Mesenchymal stem cell (in vitro differentiated cells and primary cell): Measurements from ENCODE around the gene SCARF2.

Experiments used
- DNase-seq: peaks from one replicate; pipeline ENCODE4 v3.0.0-alpha.2; 2013
- H2AFZ ChIP-seq: one replicate; pipeline ENCODE4 v1.6.1; 2013; ENCODE audit warnings: low read depth, mild to moderate bottlenecking, control low read depth, inconsistent platforms, low read length, moderate library complexity
- H2AK5ac ChIP-seq: 2 replicates; pipeline ENCODE4 v1.6.1; 2013; ENCODE audit warnings: low read length, moderate library complexity, mild to moderate bottlenecking, inconsistent platforms; ENCODE audit not compliant: severe bottlenecking
- H2BK120ac ChIP-seq: one replicate; pipeline ENCODE4 v1.6.1; 2013; ENCODE audit warnings: low read depth, mild to moderate bottlenecking, inconsistent platforms, low read length, moderate library complexity
- H2BK12ac ChIP-seq, 2 experiments: one replicate each; pipeline ENCODE4 v1.6.1; 2013; ENCODE audit warnings: inconsistent platforms in 2 of 2, low read length in 2 of 2, mild to moderate bottlenecking in 2 of 2, moderate library complexity in 2 of 2, control low read depth in 1 of 2
- H2BK15ac ChIP-seq: one replicate; pipeline ENCODE4 v1.6.1; 2013; ENCODE audit warnings: mild to moderate bottlenecking, low read depth, inconsistent platforms; ENCODE audit not compliant: poor library complexity, severe bottlenecking
- H2BK5ac ChIP-seq: 2 replicates; pipeline ENCODE4 v1.6.1; 2013; ENCODE audit warnings: low read depth, mild to moderate bottlenecking, low read length, control low read depth, inconsistent platforms; ENCODE audit not compliant: poor library complexity, severe bottlenecking
- H3K14ac ChIP-seq, 2 experiments: one replicate each; pipeline ENCODE4 v1.6.1; 2013; ENCODE audit warnings: inconsistent platforms in 2 of 2, low read length in 2 of 2, control low read depth in 1 of 2, mild to moderate bottlenecking in 1 of 2, moderate library complexity in 1 of 2
- H3K18ac ChIP-seq, 2 experiments: one replicate each; pipeline ENCODE4 v1.6.1; 2013; ENCODE audit warnings: inconsistent platforms in 2 of 2, low read length in 2 of 2, control low read depth in 1 of 2, low read depth in 1 of 2, mild to moderate bottlenecking in 1 of 2
- H3K23ac ChIP-seq, 2 experiments: one replicate each; pipeline ENCODE4 v1.6.1; 2013; ENCODE audit warnings: inconsistent platforms in 2 of 2, low read length in 2 of 2, mild to moderate bottlenecking in 2 of 2, moderate library complexity in 2 of 2, control low read depth in 1 of 2
- H3K27ac ChIP-seq: 2 replicates; pipeline ENCODE4 v1.5.1; 2013; ENCODE audit warnings: mild to moderate bottlenecking, moderate library complexity, low read length, control low read depth, inconsistent platforms; ENCODE audit not compliant: poor library complexity, severe bottlenecking
- H3K27me3 ChIP-seq, 2 experiments: 2 replicates each; pipeline versions ENCODE4 v1.6.1 to v1.7.0; 2013; ENCODE audit warnings: low read length in 2 of 2, mild to moderate bottlenecking in 2 of 2, moderate library complexity in 2 of 2, control low read depth in 1 of 2, inconsistent platforms in 1 of 2; ENCODE audit not compliant: control insufficient read depth in 1 of 2, insufficient read depth in 1 of 2
- H3K36me3 ChIP-seq, 2 experiments: 2 replicates each; pipeline versions ENCODE4 v1.6.1 to v1.7.0; 2013; ENCODE audit warnings: low read length in 2 of 2, control low read depth in 1 of 2, inconsistent platforms in 1 of 2, low read depth in 1 of 2, mild to moderate bottlenecking in 1 of 2; ENCODE audit not compliant: insufficient read depth in 2 of 2, control insufficient read depth in 1 of 2
- H3K4ac ChIP-seq, 2 experiments: one replicate each; pipeline ENCODE4 v1.6.1; 2013; ENCODE audit warnings: inconsistent platforms in 2 of 2, low read length in 2 of 2, mild to moderate bottlenecking in 2 of 2, moderate library complexity in 2 of 2, control low read depth in 1 of 2, low read depth in 1 of 2
- H3K4me1 ChIP-seq: 2 replicates; pipeline ENCODE4 v1.6.1; 2013; ENCODE audit warnings: low read depth, low read length, control low read depth; ENCODE audit not compliant: control insufficient read depth, insufficient read depth
- H3K4me2 ChIP-seq: 2 replicates; pipeline ENCODE4 v1.6.1; 2013; ENCODE audit warnings: low read length, mild to moderate bottlenecking, inconsistent platforms; ENCODE audit not compliant: poor library complexity, severe bottlenecking
- H3K4me3 ChIP-seq, 2 experiments: 2 replicates each; pipeline versions ENCODE4 v1.5.1 to v1.7.0; 2013; ENCODE audit warnings: low read length in 2 of 2, mild to moderate bottlenecking in 2 of 2, control low read depth in 1 of 2, low read depth in 1 of 2; ENCODE audit not compliant: insufficient read depth in 1 of 2
- H3K79me1 ChIP-seq: replicated peaks from 2 replicates; pipeline ENCODE4 v1.6.1; 2013; ENCODE audit warnings: mild to moderate bottlenecking, control low read depth, low read length, inconsistent platforms; ENCODE audit not compliant: poor library complexity, severe bottlenecking
- H3K9ac ChIP-seq: 2 replicates; pipeline ENCODE4 v1.7.0; 2013; ENCODE audit warnings: mild to moderate bottlenecking, low read length, moderate library complexity
- H3K9me3 ChIP-seq: 2 replicates; pipeline ENCODE4 v1.7.0; 2013; ENCODE audit warnings: mild to moderate bottlenecking, low read length; ENCODE audit not compliant: control insufficient read depth
- H4K8ac ChIP-seq: one replicate; pipeline ENCODE4 v1.6.1; 2013; ENCODE audit warnings: inconsistent platforms, mild to moderate bottlenecking, low read length, moderate library complexity
- H4K91ac ChIP-seq: one replicate; pipeline ENCODE4 v1.6.1; 2013; ENCODE audit warnings: mild to moderate bottlenecking, low read length, inconsistent platforms
- WGBS: methylation state at CpG from one replicate; pipeline ENCODE4 v1.1.7; 2013; ENCODE audit warnings: mixed read lengths; 5-methylcytosine and 5-hydroxymethylcytosine counted together

The SCARF2 gene

DNA sequence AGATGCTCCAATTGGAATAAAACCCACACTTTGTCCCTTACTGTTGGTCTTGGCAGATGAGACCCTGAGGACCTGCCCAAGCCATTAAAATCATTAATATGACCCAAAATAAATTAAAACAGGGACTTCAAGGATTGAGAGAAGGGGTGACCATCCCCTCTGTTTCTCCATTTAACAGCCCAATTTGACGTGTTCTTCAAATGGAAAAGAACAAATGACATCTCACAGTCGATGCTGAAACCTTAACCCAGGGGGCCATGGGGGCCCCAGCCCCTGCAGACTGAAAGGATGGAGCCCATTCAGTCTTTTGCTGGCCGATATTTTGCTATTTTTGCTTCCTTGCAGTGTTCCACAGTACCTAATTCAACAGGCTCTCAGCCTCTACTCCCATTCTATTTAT lies 23.2 kb downstream of the SCARF2 start:
- WGBS = 47% methylated on average over 2 of the region's 3 CpGs
- DNase-seq = no peak
- H3K4me2 ChIP-seq = no peak overlapping the region

DNA sequence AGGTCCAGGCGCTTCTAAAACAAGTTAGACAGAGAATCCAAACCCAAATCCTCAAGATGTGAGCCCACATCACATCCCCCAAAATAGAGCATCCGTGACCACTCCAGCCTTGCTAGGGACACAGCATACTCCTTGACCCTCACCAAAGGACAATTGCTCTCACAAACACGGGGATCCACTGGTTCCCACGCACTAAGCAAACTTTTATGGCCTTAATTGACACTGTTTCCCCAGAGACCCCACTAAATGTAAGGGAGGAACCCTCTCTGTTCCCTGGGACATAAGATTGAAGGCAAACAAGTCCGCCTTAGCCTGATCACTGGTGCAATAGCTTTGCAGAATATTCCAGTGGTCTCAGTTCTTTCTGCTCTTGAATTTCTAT lies 23.6 kb downstream of the SCARF2 start:
- Histone ChIP-seq H2AK5ac (no peak overlapping the region), H3K4ac (no peak overlapping the region)
- WGBS = 92% methylated on average over 5 of the region's 5 CpGs

More for the DNA sequence above, 23.2 kb downstream of the SCARF2 start:
- H3K18ac ChIP-seq = no peak overlapping the region
- H2AFZ ChIP-seq = no peak overlapping the region
- H3K36me3 ChIP-seq = no peaks in the 10 kb centered on the region
- H3K14ac ChIP-seq = no peak overlapping the region
- H3K27ac ChIP-seq = no peak overlapping the region
- H4K91ac ChIP-seq = no peak overlapping the region
- no peak overlapping the region for H3K4ac ChIP-seq
- no peak overlapping the region for H3K23ac ChIP-seq
- no peak overlapping the region for H3K9ac ChIP-seq
- no peak overlapping the region for H4K8ac ChIP-seq
- H2BK120ac ChIP-seq = no peak overlapping the region
- no peak overlapping the region for H2AK5ac ChIP-seq
- peaks cover 5 to 6% of the 10 kb centered on the region in 2 experiments for H3K27me3 ChIP-seq
- peaks cover 8% of the 10 kb centered on the region for H3K4me1 ChIP-seq
- no peaks in the 10 kb centered on the region for H3K9me3 ChIP-seq
- no peak overlapping the region for H2BK15ac ChIP-seq
- H3K79me1 ChIP-seq = no peaks in the 10 kb centered on the region
- H2BK5ac ChIP-seq = no peak overlapping the region
- no peak overlapping the region for H2BK12ac ChIP-seq
- H3K4me3 ChIP-seq = no peak overlapping the region

DNA sequence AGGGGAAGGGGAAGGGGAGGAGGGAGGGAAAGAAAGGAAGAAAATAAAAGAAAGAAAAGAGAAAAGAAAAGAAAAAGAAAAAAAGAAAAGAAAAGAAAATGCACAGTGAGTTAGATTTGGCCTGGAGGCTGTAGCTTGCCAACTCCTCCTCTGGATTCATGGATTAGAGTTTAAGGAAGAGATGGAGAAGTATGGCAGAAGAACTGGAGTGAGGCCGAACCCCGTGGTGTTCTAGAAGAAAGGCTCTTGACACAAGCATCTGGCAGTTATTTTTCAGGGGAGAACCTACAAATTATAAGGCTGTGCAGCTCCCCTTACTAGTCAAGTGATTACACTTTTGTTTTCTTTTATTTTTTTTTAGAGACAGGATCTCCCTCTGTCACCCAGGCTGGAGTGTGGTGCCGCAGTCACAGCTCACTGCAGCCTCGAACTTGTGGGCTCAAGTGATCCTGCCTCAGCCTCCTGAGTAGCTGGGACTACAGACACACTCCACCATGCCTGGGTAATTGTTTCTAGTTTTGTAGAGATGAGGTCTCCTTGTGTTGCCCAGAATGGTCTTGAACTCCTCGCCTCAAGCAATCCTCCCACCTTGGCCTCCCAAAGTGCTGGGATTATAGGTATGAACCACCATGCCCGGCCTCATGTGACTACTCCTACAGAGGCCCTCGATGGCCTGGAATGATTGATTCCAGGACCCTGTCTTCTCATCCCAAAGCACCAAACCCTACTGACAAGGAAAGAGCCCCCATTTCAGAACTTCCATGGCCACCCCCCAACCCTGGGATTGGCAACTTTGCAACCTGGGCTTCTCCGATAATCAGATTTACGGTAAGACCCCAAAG lies 24.2 kb downstream of the SCARF2 start:
- H2BK5ac ChIP-seq = no peak overlapping the region

More for the DNA sequence above, 23.6 kb downstream of the SCARF2 start:
- Histone ChIP-seq H3K36me3 (no peaks in the 10 kb centered on the region), H3K9me3 (no peaks in the 10 kb centered on the region), H3K18ac (no peak overlapping the region), H2AFZ (no peak overlapping the region), H3K4me1 (peaks cover 9% of the 10 kb centered on the region), H3K79me1 (no peaks in the 10 kb centered on the region), H3K4me2 (no peak overlapping the region), H3K27me3 (peaks cover 5 to 6% of the 10 kb centered on the region in 2 experiments), H4K91ac (no peak overlapping the region), H2BK5ac (no peak overlapping the region), H2BK12ac (no peak overlapping the region), H2BK120ac (no peak overlapping the region), H2BK15ac (no peak overlapping the region), H3K9ac (no peak overlapping the region), H3K27ac (no peak overlapping the region), H4K8ac (no peak overlapping the region), H3K23ac (no peak overlapping the region), H3K14ac (no peak overlapping the region), H3K4me3 (no peak overlapping the region)
- no peak for DNase-seq

DNA sequence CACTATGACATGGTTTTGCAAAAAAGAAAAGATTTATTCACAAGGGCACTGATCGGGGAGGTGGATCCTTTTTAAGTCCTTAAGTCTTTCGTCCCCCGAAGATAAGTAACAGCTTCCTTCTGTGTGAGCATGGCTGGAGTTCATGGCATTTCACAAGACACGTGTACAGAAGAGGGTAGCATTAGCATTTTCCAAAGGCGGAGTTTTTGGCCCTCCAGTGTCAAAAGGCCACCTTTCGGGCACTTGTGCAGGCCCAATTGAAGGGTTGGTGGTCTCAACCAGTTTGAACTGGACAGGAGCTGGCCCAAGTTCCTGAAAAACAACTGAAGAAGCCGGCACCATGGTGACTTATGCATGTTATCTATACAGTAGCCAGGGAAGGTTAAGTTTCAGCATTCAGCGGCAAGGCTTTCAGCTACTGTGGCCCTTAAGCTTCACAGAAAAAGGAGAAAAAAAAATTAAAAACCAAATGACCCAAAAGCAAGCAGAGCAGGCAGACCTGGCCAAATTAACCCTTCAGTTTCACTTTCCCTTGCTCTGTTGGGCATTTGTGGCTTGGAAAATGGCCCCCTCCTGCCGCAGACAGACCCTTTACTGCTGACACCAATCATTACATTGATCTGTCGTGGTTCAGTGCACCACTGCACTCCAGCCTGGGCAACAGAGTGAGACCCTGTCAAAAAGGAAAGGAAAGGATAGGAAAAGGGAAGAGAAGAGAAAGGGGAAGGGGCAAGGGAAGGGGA lies 25.0 kb downstream of the SCARF2 start:
- Histone ChIP-seq H2BK12ac (no peak overlapping the region), H3K79me1 (peaks cover 1% of the 10 kb centered on the region), H3K4me2 (no peak overlapping the region), H3K27ac (no peak overlapping the region), H2BK120ac (no peak overlapping the region), H4K8ac (peak overlapping the region; percentile 17), H3K14ac (no peak overlapping the region), H3K4me3 (no peak overlapping the region), H2BK5ac (no peak overlapping the region), H3K4me1 (peaks cover 5% of the 10 kb centered on the region), H2BK15ac (no peak overlapping the region), H3K4ac (no peak overlapping the region), H2AK5ac (no peak overlapping the region), H3K18ac (no peak overlapping the region), H3K36me3 (peaks cover 2 to 4% of the 10 kb centered on the region in 2 experiments), H3K23ac (no peak overlapping the region), H4K91ac (no peak overlapping the region), H3K27me3 (peaks cover 5 to 6% of the 10 kb centered on the region in 2 experiments), H2AFZ (no peak overlapping the region), H3K9me3 (no peaks in the 10 kb centered on the region), H3K9ac (no peak overlapping the region)
- WGBS = 77% methylated on average over 10 of the region's 10 CpGs
- DNase-seq = no peak

More for the DNA sequence above, 24.2 kb downstream of the SCARF2 start:
- no peak overlapping the region for H2AFZ ChIP-seq
- H3K4ac ChIP-seq = no peak overlapping the region
- H3K4me1 ChIP-seq = peaks cover 8% of the 10 kb centered on the region
- H3K23ac ChIP-seq = no peak overlapping the region
- H3K9ac ChIP-seq = no peak overlapping the region
- H3K27ac ChIP-seq = no peak overlapping the region
- H2AK5ac ChIP-seq = no peak overlapping the region
- no peak overlapping the region for H2BK12ac ChIP-seq
- no peaks in the 10 kb centered on the region for H3K36me3 ChIP-seq
- no peak overlapping the region for H3K4me2 ChIP-seq
- DNase-seq = no peak
- H4K91ac ChIP-seq = no peak overlapping the region
- H3K4me3 ChIP-seq = no peak overlapping the region
- no peak overlapping the region for H2BK15ac ChIP-seq
- H3K14ac ChIP-seq = no peak overlapping the region
- H3K18ac ChIP-seq = no peak overlapping the region
- H4K8ac ChIP-seq = no peak overlapping the region
- peaks cover 1% of the 10 kb centered on the region for H3K79me1 ChIP-seq
- peaks cover 5 to 6% of the 10 kb centered on the region in 2 experiments for H3K27me3 ChIP-seq
- no peaks in the 10 kb centered on the region for H3K9me3 ChIP-seq
- 92% methylated on average over 9 of the region's 9 CpGs for WGBS
- no peak overlapping the region for H2BK120ac ChIP-seq
